Measurements from ENCODE around the gene PRRG2. TPM values are rescaled to one million over a fixed set of nuclear protein-coding genes. Genes with fewer than 3 reads are reported as not detected.

Gene PRRG2
- total RNA-seq, 1 donor from 2014 or later: not detected

DNA sequence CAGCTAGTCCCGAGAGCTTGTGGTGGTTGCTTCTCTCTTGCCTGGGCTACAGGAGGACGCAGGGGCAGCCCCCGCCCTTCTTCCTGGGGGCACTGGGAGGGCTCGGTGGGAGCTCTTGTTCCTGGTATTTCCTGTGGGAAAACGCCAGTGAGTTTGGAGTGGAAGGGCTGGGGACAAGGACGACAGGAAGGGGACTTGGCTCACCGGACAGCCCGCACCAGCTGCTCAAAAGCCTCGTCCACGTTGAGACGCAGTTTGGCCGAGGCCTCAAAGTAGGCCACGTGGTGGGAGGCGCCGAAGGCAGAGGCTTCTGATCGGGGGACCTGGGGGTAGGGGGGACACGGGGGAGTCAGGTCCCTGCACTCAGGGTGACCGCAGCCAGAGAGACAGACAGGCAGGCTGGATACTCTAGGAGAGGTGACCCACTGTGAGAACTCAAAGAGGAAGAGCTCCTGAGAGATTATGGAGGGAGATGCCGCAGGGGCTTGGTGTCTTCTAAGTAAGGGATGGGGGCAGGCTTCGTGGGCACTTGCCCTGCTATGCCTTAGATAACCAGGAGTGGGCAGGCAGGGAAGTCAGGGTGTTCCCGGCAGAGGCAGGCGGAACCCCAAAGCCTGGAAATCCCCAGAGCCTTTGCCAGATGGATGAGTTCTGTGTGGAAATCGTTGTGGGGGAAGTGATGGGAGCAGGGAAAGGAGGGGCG is 54.6 kb downstream of the PRRG2 start:
- no peak overlapping the region for H3K27ac ChIP-seq (ENCODE audit: low read depth, low read length)
- H3K27me3 ChIP-seq (ENCODE audit: control insufficient read depth in 3 of 3, insufficient read depth in 3 of 3, low read length in 3 of 3): no peaks in the 10 kb centered on the region

DNA sequence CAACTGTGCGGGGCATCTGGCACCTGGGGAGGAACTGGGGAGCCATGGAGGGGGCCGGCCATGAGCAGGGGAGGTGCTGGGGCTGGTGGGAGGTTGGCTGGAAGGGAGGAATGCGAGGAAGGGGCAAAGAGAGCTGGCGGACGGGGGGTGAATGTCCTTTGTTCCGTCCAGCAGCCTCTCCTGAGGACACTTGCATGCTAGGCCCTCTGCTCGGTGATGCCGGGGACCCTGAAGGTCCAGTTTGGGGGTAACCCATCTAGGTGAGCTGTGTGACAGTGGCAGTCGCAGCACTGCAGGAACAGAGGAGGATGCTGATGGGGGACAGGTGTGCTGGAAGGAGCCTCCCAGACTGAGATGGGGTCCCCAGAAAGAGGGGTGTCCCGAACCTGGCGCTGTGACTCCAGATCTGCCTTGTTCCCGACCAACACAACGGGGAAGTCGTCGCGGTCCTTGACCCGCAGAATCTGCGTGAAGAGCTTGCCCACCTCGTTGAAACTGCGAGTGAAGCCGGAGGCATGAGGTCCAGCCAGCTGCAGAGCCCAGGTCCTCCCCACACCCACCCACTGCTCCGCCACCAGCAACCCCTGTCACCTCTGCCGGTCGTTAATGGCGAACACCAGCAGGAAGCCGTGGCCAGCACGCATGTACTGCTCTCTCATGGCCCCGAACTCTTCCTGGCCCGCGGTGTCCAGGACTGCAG is 55.3 kb downstream of the PRRG2 start:
- H3K4me1 ChIP-seq (ENCODE audit: control insufficient read depth in 3 of 3, insufficient read depth in 3 of 3, low read length in 3 of 3): peaks cover 19 to 27% (median 22%) of the 10 kb centered on the region in 3 donors

More for the DNA sequence above, 54.6 kb downstream of the PRRG2 start:
- Histone ChIP-seq H3K9me3 (ENCODE audit: control insufficient read depth in 3 of 3, low read length in 3 of 3) (no peaks in the 10 kb centered on the region), H3K4me1 (ENCODE audit: control insufficient read depth in 3 of 3, insufficient read depth in 3 of 3, low read length in 3 of 3) (peaks cover 21 to 22% (median 22%) of the 10 kb centered on the region in 3 donors), H3K4me3 (ENCODE audit: low read length in 3 of 3) (no peak overlapping the region), H3K36me3 (ENCODE audit: control insufficient read depth in 3 of 3, insufficient read depth in 3 of 3, low read length in 3 of 3) (peaks cover 0 to 8% (median 5%) of the 10 kb centered on the region in 3 donors), H3K9ac (ENCODE audit: low read depth in 1 of 3, low read length in 3 of 3) (peak overlapping the region in 1 of 3 donors; percentile 16)

DNA sequence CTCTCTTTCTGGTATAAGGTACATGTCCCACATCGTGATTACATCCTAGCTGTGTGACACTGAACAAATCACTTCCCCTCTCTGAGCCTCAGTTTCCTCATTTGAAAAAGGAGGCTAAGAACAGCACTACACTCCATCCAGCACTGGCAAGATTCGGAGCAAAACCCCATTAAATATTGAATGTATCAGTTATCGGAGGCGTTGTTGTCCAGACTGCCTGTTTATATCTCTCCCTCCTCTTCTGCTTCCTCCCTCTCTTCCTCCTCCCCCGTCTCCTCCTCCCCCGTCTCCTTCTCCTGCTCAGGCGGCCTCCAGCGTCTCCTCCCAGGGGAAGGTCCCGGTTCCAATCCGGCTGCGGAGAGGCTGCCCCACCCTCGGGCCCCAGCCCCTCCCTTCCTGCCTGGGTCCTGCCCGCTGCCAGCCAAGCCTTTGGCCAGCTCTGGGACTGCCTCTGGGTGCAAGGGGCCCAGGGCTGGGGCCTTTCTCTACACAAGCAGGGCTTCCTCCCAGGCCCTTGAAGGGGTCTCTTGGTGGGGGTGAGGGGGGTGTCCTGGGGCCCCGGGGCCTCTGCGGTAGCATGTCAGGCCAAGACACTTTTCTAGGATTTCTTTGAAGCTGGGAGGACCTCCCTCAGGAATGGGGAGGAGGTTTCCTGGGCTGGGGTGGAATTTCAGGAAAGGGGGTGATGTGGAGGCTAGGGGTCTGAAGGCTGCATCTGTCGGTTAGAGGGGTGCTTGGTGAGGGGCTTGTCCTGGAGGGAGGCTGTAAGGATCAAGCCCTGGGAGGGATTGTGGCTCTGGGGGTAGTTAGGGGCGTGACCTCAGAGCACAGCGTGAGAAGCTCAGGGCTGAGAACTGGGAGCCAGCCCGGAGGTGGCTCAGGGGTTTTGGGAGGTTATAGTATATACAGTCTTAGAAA is 57.0 kb downstream of the PRRG2 start:
- peaks cover 25 to 30% (median 28%) of the 10 kb centered on the region in 3 donors for H3K4me1 ChIP-seq (ENCODE audit: control insufficient read depth in 3 of 3, insufficient read depth in 3 of 3, low read length in 3 of 3)

More for the DNA sequence above, 55.3 kb downstream of the PRRG2 start:
- no peaks in the 10 kb centered on the region for H3K27me3 ChIP-seq (ENCODE audit: control insufficient read depth in 3 of 3, insufficient read depth in 3 of 3, low read length in 3 of 3)
- no peaks in the 10 kb centered on the region for H3K9me3 ChIP-seq (ENCODE audit: control insufficient read depth in 3 of 3, low read length in 3 of 3)
- H3K27ac ChIP-seq (ENCODE audit: low read depth, low read length): no peak overlapping the region
- H3K4me3 ChIP-seq (ENCODE audit: low read length in 3 of 3): no peak overlapping the region
- H3K36me3 ChIP-seq (ENCODE audit: control insufficient read depth in 3 of 3, insufficient read depth in 3 of 3, low read length in 3 of 3): peaks cover 0 to 8% (median 5%) of the 10 kb centered on the region in 3 donors
- no peak overlapping the region for H3K9ac ChIP-seq (ENCODE audit: low read depth in 1 of 3, low read length in 3 of 3)

DNA sequence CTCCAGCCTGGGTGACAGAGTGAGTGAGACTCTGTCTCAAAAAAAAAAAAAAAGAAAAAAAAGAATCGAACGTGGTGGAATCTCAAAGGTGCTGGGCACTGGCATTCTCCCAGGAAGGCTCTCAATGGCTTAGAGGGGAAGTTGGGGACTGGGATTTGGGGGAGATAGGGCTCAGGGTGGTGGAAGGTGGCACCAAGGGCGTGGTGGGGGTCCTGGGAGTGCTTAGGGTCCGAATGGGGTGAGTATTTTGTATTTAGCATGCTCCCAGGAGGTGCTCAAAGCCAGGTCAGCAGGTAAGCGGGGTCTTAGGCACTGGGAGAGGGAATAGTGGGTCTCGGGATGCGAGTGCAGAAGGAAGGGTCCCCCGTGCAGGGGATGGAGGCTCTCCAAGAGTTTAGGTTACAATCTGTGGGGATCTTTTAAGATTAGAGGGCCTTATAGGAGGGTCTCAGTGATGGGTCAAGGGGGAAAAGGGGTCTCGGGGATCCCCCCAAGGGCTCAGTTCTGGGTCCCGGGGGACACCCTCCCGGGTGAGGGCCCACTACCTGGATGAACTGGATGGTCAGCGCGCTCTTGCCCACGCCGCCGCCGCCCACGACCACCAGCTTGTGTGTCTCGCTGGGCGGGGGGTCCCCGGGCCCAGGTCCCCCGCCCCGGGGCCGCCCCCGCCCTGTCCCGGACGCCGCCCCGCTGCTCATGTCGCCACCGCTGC is 58.4 kb downstream of the PRRG2 start:
- peak overlapping the region; percentile 75 to 84 (median 82) for H3K4me3 ChIP-seq (ENCODE audit: low read length in 3 of 3)
- H3K27me3 ChIP-seq (ENCODE audit: control insufficient read depth in 3 of 3, insufficient read depth in 3 of 3, low read length in 3 of 3): no peaks in the 10 kb centered on the region
- H3K27ac ChIP-seq (ENCODE audit: low read depth, low read length): peak overlapping the region; percentile 100
- peaks cover 0 to 10% (median 5%) of the 10 kb centered on the region in 3 donors for H3K36me3 ChIP-seq (ENCODE audit: control insufficient read depth in 3 of 3, insufficient read depth in 3 of 3, low read length in 3 of 3)
- no peaks in the 10 kb centered on the region for H3K9me3 ChIP-seq (ENCODE audit: control insufficient read depth in 3 of 3, low read length in 3 of 3)
- H3K9ac ChIP-seq (ENCODE audit: low read depth in 1 of 3, low read length in 3 of 3): peak overlapping the region; percentile 57 to 77 (median 77)
- H3K4me1 ChIP-seq (ENCODE audit: control insufficient read depth in 3 of 3, insufficient read depth in 3 of 3, low read length in 3 of 3): peaks cover 34 to 44% (median 37%) of the 10 kb centered on the region in 3 donors

More for the DNA sequence above, 57.0 kb downstream of the PRRG2 start:
- peak overlapping the region in 2 of 3 donors; percentile 45 to 66 for H3K9ac ChIP-seq (ENCODE audit: low read depth in 1 of 3, low read length in 3 of 3)
- H3K27ac ChIP-seq (ENCODE audit: low read depth, low read length): peak overlapping the region; percentile 64
- H3K9me3 ChIP-seq (ENCODE audit: control insufficient read depth in 3 of 3, low read length in 3 of 3): no peaks in the 10 kb centered on the region
- peak overlapping the region; percentile 46 to 82 (median 54) for H3K4me3 ChIP-seq (ENCODE audit: low read length in 3 of 3)
- H3K36me3 ChIP-seq (ENCODE audit: control insufficient read depth in 3 of 3, insufficient read depth in 3 of 3, low read length in 3 of 3): peaks cover 0 to 10% (median 5%) of the 10 kb centered on the region in 3 donors
- H3K27me3 ChIP-seq (ENCODE audit: control insufficient read depth in 3 of 3, insufficient read depth in 3 of 3, low read length in 3 of 3): no peaks in the 10 kb centered on the region

DNA sequence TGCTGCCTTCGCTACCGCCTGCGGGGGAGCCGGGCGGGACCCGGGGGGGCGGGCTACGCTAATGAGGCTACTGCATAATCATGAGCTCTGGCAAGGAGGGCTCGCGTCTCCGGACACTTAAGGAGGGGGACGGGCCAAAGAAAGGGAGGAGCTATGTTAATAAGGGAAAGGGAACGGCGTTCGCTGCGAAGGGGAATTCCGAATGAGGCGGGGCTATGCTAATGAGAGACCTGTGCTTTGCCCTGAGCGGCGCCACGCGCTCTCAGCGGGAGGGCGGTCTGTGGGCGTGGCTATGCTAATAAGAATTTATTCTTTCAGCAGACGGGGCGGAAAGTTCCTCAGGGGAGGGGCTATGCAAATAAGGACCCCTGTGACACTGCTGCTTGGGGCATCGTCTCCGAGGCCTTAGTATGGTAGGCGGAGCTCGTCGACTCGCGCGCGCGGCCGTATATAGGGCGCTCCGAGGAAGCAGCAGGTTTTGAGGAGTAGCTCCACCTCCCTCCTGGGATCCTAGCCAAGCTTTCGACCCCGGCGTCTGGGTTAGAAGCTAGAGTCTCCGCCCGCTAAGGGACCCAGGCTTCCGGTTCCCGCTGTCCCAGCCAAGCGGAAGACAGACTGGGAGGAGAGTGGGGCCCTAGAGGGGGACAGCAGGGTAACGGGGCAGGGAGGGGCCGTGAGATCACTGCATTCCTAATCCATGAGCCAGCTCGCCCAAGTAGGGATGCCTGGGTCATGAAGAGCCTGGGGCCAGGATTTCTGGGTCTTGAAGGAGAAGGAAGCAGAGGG is 59.2 kb downstream of the PRRG2 start, which contains the start of gene RRAS:
Gene RRAS (minus strand): TSS at position 31 of the 786 bp plus-strand sequence. CDS start 45 bp downstream, outside the sequence.
- H3K9me3 ChIP-seq (ENCODE audit: control insufficient read depth in 3 of 3, low read length in 3 of 3): no peaks in the 10 kb centered on the region
- H3K27me3 ChIP-seq (ENCODE audit: control insufficient read depth in 3 of 3, insufficient read depth in 3 of 3, low read length in 3 of 3): no peaks in the 10 kb centered on the region
- H3K9ac ChIP-seq (ENCODE audit: low read depth in 1 of 3, low read length in 3 of 3): peak within 1 kb of the TSS; percentile 97 to 100 (median 98)
- H3K36me3 ChIP-seq (ENCODE audit: control insufficient read depth in 3 of 3, insufficient read depth in 3 of 3, low read length in 3 of 3): peaks cover 2 to 12% (median 5%) of the 10 kb centered on the region in 3 donors
- peak within 1 kb of the TSS; percentile 100 for H3K27ac ChIP-seq (ENCODE audit: low read depth, low read length)
- peaks cover 40 to 47% (median 40%) of the 10 kb centered on the region in 3 donors for H3K4me1 ChIP-seq (ENCODE audit: control insufficient read depth in 3 of 3, insufficient read depth in 3 of 3, low read length in 3 of 3)
- peak within 1 kb of the TSS; percentile 84 to 92 (median 86) for H3K4me3 ChIP-seq (ENCODE audit: low read length in 3 of 3)

Small RNAs within 50 kb of the gene (small RNA-seq; reads per million reads assigned to genes)
- not detected for gene RF00019

Other genes with a start within 250 kb of the PRRG2 start
- gene CD37, start 245.9 kb upstream of the PRRG2 start, total RNA-seq: 7.8 TPM
- gene TEAD2, start 218.9 kb upstream of the PRRG2 start, total RNA-seq: 31.3 TPM
- 0.52 TPM for gene DKKL1, start 217.4 kb upstream of the PRRG2 start, total RNA-seq
- gene KASH5, start 193.1 kb upstream of the PRRG2 start, total RNA-seq: not detected
- not detected for gene PTH2, start 157.9 kb upstream of the PRRG2 start, total RNA-seq
- gene GFY, start 155.9 kb upstream of the PRRG2 start, total RNA-seq: not detected
- gene SLC17A7, start 139.8 kb upstream of the PRRG2 start, total RNA-seq: 1.0 TPM
- 56.4 TPM for gene PIH1D1, start 129.5 kb upstream of the PRRG2 start, total RNA-seq
- 20.9 TPM for gene ALDH16A1, start 128.1 kb upstream of the PRRG2 start, total RNA-seq
- gene FLT3LG, start 107.1 kb upstream of the PRRG2 start, total RNA-seq: 0.52 TPM
- gene RPL13A, start 93.7 kb upstream of the PRRG2 start, total RNA-seq: 4,175 TPM
- gene RPS11, start 84.9 kb upstream of the PRRG2 start, total RNA-seq: 5,888 TPM
- 114 TPM for gene FCGRT, start 68.7 kb upstream of the PRRG2 start, total RNA-seq
- gene RCN3, start 53.3 kb upstream of the PRRG2 start, total RNA-seq: 48.5 TPM
- 73.1 TPM for gene NOSIP, start 760 bp upstream of the PRRG2 start, total RNA-seq
- gene PRR12, start 9.9 kb downstream of the PRRG2 start, total RNA-seq: 3.1 TPM
- gene RRAS, start 58.8 kb downstream of the PRRG2 start, total RNA-seq: 4.2 TPM
- gene SCAF1, start 60.9 kb downstream of the PRRG2 start, total RNA-seq: 8.4 TPM
- 31.3 TPM for gene IRF3, start 84.5 kb downstream of the PRRG2 start, total RNA-seq
- gene BCL2L12, start 84.6 kb downstream of the PRRG2 start, total RNA-seq: 4.7 TPM
- 362 TPM for gene PRMT1, start 96.0 kb downstream of the PRRG2 start, total RNA-seq
- gene ADM5, start 108.3 kb downstream of the PRRG2 start, total RNA-seq: 1.0 TPM
- gene CPT1C, start 109.8 kb downstream of the PRRG2 start, total RNA-seq: 4.7 TPM
- gene TSKS, start 182.0 kb downstream of the PRRG2 start, total RNA-seq: under 0.01 TPM
- gene AP2A1, start 185.7 kb downstream of the PRRG2 start, total RNA-seq: 32.9 TPM
- 12.5 TPM for gene FUZ, start 232.0 kb downstream of the PRRG2 start, total RNA-seq
- 11.0 TPM for gene MED25, start 237.0 kb downstream of the PRRG2 start, total RNA-seq